Stomach (tissue), 4 donors: ENCODE measurements around the gene RBFOX2.

Source experiments
- EP300 ChIP-seq: sonication (generic); formaldehyde crosslinking; IDR thresholded peaks from one replicate; pipeline ENCODE4 v1.6.1; 2017; ENCODE audit warnings: antibody characterized with exemption
- POLR2A ChIP-seq, 4 donors: fragments of 450-650 bp; IDR thresholded peaks; one replicate each; pipeline ENCODE4 v1.6.1; 2016; ENCODE audit warnings: antibody characterized with exemption in 4 of 4, control low read depth in 2 of 4, mild to moderate bottlenecking in 1 of 4, moderate library complexity in 1 of 4
- TF ChIP-seq, protein P1 (sequence below), 7 experiments: fragments of 450-650 bp in 4 of 7; fragments of 200-600 bp in 3 of 7; sonication (generic) in 3 of 7; IDR thresholded peaks; one replicate each; pipeline ENCODE4 v1.5.1; 2016 to 2019; ENCODE audit warnings: antibody characterized with exemption in 7 of 7, control low read depth in 2 of 7, mild to moderate bottlenecking in 1 of 7

DNA sequence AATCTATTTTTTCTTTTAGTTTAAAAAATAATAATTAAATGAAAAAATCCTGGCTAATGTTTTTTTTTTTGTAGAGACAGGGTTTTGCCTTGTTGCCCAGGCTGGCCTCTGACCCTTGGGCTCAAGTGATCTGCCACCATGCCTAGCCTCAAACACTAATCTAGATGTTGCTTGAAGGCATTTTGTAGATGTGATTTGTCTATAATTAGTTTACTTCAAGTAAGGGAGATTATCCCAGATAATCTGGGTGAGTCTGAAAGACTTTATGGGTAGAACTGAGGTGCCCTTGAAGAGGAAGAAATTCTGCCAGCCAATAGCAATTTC lies 38.6 kb upstream of the RBFOX2 start:
- TF ChIP-seq, protein P1, sequence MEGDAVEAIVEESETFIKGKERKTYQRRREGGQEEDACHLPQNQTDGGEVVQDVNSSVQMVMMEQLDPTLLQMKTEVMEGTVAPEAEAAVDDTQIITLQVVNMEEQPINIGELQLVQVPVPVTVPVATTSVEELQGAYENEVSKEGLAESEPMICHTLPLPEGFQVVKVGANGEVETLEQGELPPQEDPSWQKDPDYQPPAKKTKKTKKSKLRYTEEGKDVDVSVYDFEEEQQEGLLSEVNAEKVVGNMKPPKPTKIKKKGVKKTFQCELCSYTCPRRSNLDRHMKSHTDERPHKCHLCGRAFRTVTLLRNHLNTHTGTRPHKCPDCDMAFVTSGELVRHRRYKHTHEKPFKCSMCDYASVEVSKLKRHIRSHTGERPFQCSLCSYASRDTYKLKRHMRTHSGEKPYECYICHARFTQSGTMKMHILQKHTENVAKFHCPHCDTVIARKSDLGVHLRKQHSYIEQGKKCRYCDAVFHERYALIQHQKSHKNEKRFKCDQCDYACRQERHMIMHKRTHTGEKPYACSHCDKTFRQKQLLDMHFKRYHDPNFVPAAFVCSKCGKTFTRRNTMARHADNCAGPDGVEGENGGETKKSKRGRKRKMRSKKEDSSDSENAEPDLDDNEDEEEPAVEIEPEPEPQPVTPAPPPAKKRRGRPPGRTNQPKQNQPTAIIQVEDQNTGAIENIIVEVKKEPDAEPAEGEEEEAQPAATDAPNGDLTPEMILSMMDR (IDR thresholded peaks at IDR 0.05): no peak
- no peak for TF ChIP-seq EP300
- no peak for TF ChIP-seq POLR2A (IDR thresholded peaks at IDR 0.05)
